Measurements from ENCODE around the gene TTLL5. TPM values are rescaled to one million over a fixed set of nuclear protein-coding genes. Genes with fewer than 3 reads are reported as not detected.

TTLL5 gene
- polyA plus RNA-seq, 3 donors = 4.2 to 7.2 (median 4.7) TPM

DNA sequence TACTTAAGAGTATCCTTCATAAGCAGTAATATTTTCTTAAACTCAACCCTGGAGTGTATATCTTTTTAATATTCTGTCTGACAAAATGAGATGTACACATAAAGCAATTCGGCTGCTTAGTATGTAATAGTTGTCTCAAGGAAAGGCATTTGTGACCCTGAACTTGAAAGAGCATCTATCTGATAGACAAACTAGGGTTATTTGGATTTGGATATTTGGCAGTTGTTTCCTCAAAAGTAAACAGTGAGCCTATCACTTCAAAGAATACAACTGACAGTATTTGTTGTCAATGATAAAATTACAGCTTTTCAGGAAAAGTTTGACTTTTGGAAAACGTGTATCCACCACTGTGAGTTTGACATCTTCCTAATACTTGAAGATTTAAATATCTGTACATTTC is 197.3 kb downstream of the TTLL5 start:
- Mint-ChIP-seq H3K9me3 (no peaks in the 10 kb centered on the region), H3K36me3 (peaks cover 12 to 17% of the 10 kb centered on the region in 2 donors), H3K4me3 (no peak overlapping the region), H3K27ac (no peak overlapping the region), H3K27me3 (ENCODE audit: low read depth in 3 of 3) (peaks cover 0 to 1% (median 0%) of the 10 kb centered on the region in 3 donors), H3K4me1 (peaks cover 6% of the 10 kb centered on the region)
- H3K36me3 ChIP-seq (replicated peaks in 1 of 2; ENCODE audit: control insufficient read depth in 1 of 2, insufficient read depth in 2 of 2, low read length in 2 of 2) = peaks cover 0 to 3% of the 10 kb centered on the region in 2 donors
- intact Hi-C loops (cut with micrococcal nuclease) = no loop called here
- no peak overlapping the region for H3K4me2 ChIP-seq (replicated peaks; ENCODE audit: extremely low read depth, low read length, poor library complexity, severe bottlenecking)
- H3K79me2 ChIP-seq (ENCODE audit: insufficient read depth, low read length) = no peaks in the 10 kb centered on the region
- H3K27ac ChIP-seq (ENCODE audit: low read depth in 1 of 2, low read length in 2 of 2) = no peak overlapping the region
- H3K9me3 ChIP-seq (replicated peaks in 1 of 2; ENCODE audit: control insufficient read depth in 1 of 2, insufficient read depth in 1 of 2, low read length in 2 of 2) = no peaks in the 10 kb centered on the region
- H3K4me1 ChIP-seq (ENCODE audit: control insufficient read depth in 1 of 2, insufficient read depth in 2 of 2, low read length in 2 of 2) = no peaks in the 10 kb centered on the region
- no CpG with 5 or more reads among the region's 2 CpGs for WGBS (ENCODE audit: insufficient coverage)
- no peaks in the 10 kb centered on the region for H4K20me1 ChIP-seq (ENCODE audit: insufficient read depth, low read length)
- no peak for DNase-seq
- TF ChIP-seq, protein P1, sequence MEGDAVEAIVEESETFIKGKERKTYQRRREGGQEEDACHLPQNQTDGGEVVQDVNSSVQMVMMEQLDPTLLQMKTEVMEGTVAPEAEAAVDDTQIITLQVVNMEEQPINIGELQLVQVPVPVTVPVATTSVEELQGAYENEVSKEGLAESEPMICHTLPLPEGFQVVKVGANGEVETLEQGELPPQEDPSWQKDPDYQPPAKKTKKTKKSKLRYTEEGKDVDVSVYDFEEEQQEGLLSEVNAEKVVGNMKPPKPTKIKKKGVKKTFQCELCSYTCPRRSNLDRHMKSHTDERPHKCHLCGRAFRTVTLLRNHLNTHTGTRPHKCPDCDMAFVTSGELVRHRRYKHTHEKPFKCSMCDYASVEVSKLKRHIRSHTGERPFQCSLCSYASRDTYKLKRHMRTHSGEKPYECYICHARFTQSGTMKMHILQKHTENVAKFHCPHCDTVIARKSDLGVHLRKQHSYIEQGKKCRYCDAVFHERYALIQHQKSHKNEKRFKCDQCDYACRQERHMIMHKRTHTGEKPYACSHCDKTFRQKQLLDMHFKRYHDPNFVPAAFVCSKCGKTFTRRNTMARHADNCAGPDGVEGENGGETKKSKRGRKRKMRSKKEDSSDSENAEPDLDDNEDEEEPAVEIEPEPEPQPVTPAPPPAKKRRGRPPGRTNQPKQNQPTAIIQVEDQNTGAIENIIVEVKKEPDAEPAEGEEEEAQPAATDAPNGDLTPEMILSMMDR (IDR thresholded peaks at IDR 0.05) = no peak
- H3K4me3 ChIP-seq (replicated peaks in 1 of 3; ENCODE audit: low read depth in 2 of 3, low read length in 3 of 3) = no peak overlapping the region
- H2AFZ ChIP-seq (ENCODE audit: insufficient read depth, low read depth, low read length, poor library complexity, severe bottlenecking) = no peak overlapping the region
- no peak overlapping the region for H3K9ac ChIP-seq (ENCODE audit: insufficient read depth, low read length, poor library complexity, severe bottlenecking)
- H3K27me3 ChIP-seq (ENCODE audit: control insufficient read depth in 2 of 2, insufficient read depth in 2 of 2, low read length in 2 of 2) = no peaks in the 10 kb centered on the region

DNA sequence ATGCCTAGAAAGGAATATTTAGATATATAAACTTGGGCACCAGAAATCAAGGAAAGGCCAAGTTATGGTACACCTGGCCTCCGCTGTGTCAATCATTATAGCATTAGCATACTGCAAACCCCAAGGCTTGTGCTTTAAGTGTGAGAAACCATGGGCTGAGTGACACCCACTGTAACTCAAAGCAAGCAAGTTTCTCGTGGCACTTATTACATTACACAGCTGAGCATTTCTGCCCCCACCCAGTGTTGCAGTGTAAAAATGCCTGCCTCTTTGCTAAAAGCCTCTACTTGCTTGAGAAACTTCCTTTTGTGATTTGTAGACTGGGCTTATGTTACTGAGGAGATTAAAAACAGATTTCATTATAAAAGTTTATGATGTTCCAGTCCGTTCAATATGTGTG is 198.7 kb downstream of the TTLL5 start:
- Mint-ChIP-seq H3K4me3 (no peak overlapping the region), H3K4me1 (no peaks in the 10 kb centered on the region), H3K27me3 (ENCODE audit: low read depth in 3 of 3) (peaks cover 0 to 1% (median 0%) of the 10 kb centered on the region in 3 donors), H3K9me3 (no peaks in the 10 kb centered on the region), H3K27ac (no peak overlapping the region), H3K36me3 (peaks cover 13 to 20% of the 10 kb centered on the region in 2 donors)
- DNase-seq = no peak
- Histone ChIP-seq H3K4me3 (replicated peaks in 1 of 3; ENCODE audit: low read depth in 2 of 3, low read length in 3 of 3) (no peak overlapping the region), H3K4me2 (replicated peaks; ENCODE audit: extremely low read depth, low read length, poor library complexity, severe bottlenecking) (no peak overlapping the region), H3K36me3 (replicated peaks in 1 of 2; ENCODE audit: control insufficient read depth in 1 of 2, insufficient read depth in 2 of 2, low read length in 2 of 2) (peaks cover 0 to 3% of the 10 kb centered on the region in 2 donors), H3K27ac (ENCODE audit: low read depth in 1 of 2, low read length in 2 of 2) (no peak overlapping the region), H4K20me1 (ENCODE audit: insufficient read depth, low read length) (no peaks in the 10 kb centered on the region), H3K79me2 (ENCODE audit: insufficient read depth, low read length) (no peaks in the 10 kb centered on the region), H3K9ac (ENCODE audit: insufficient read depth, low read length, poor library complexity, severe bottlenecking) (no peak overlapping the region), H3K9me3 (replicated peaks in 1 of 2; ENCODE audit: control insufficient read depth in 1 of 2, insufficient read depth in 1 of 2, low read length in 2 of 2) (no peaks in the 10 kb centered on the region), H2AFZ (ENCODE audit: insufficient read depth, low read depth, low read length, poor library complexity, severe bottlenecking) (no peak overlapping the region), H3K4me1 (ENCODE audit: control insufficient read depth in 1 of 2, insufficient read depth in 2 of 2, low read length in 2 of 2) (no peaks in the 10 kb centered on the region), H3K27me3 (ENCODE audit: control insufficient read depth in 2 of 2, insufficient read depth in 2 of 2, low read length in 2 of 2) (no peaks in the 10 kb centered on the region)
- TF ChIP-seq, protein P1 (IDR thresholded peaks at IDR 0.05) = no peak
- WGBS (ENCODE audit: insufficient coverage) = 100% methylated on average over 1 of the region's 3 CpGs
- intact Hi-C loops (cut with micrococcal nuclease) = no loop called here

Data from CD14-positive monocyte (primary cell).